Loucy (cell line): ENCODE results near the gene CNOT4.

Experiments
- H2AFZ ChIP-seq: fragments of 200-600 bp; sonication (generic); 2 replicates; pipeline ENCODE4 v1.6.0; 2016; ENCODE audit warnings: antibody characterized with exemption, mild to moderate bottlenecking, low read length, moderate library complexity
- H3F3A ChIP-seq: fragments of 200-600 bp; 2 replicates; pipeline ENCODE4 v1.6.0; 2016; ENCODE audit warnings: antibody characterized with exemption, low read depth, mild to moderate bottlenecking
- H3K27me3 ChIP-seq: fragments of 200-600 bp; sonication (generic); 2 replicates; pipeline ENCODE4 v1.6.1; 2014; ENCODE audit warnings: low read length, mild to moderate bottlenecking; ENCODE audit not compliant: insufficient read depth, poor library complexity, severe bottlenecking
- H3K36me3 ChIP-seq: fragments of 200-600 bp; sonication (generic); 2 replicates; pipeline ENCODE4 v1.6.1; 2016; ENCODE audit warnings: low read length; ENCODE audit not compliant: insufficient read depth
- H3K4me1 ChIP-seq: fragments of 200-600 bp; sonication (generic); 2 replicates; pipeline ENCODE4 v1.5.1; 2014; ENCODE audit warnings: low read length, mild to moderate bottlenecking; ENCODE audit not compliant: insufficient read depth, poor library complexity, severe bottlenecking
- H3K4me2 ChIP-seq: fragments of 200-600 bp; sonication (generic); 2 replicates; pipeline ENCODE4 v1.6.0; 2014; ENCODE audit warnings: antibody characterized with exemption, low read length, low read depth, mild to moderate bottlenecking; ENCODE audit not compliant: poor library complexity, severe bottlenecking
- H3K4me3 ChIP-seq: fragments of 200-600 bp; sonication (generic); 2 replicates; pipeline ENCODE4 v1.5.1; 2014; ENCODE audit warnings: low read length, mild to moderate bottlenecking, mixed read lengths; ENCODE audit not compliant: poor library complexity, severe bottlenecking
- H3K79me2 ChIP-seq: fragments of 200-600 bp; sonication (generic); 2 replicates; pipeline ENCODE4 v1.6.1; 2014; ENCODE audit warnings: low read length; ENCODE audit not compliant: insufficient read depth
- H3K9ac ChIP-seq: fragments of 200-600 bp; sonication (generic); 2 replicates; pipeline ENCODE4 v1.6.0; 2014; ENCODE audit warnings: mild to moderate bottlenecking, low read depth, low read length, moderate library complexity; ENCODE audit not compliant: poor library complexity, severe bottlenecking
- H3K9me2 ChIP-seq: fragments of 200-600 bp; sonication (generic); replicated peaks from 2 replicates; pipeline ENCODE4 v1.6.1; 2016; ENCODE audit warnings: low read depth, low read length, mixed read lengths
- H3K9me3 ChIP-seq: fragments of 200-600 bp; sonication (generic); 2 replicates; pipeline ENCODE4 v1.6.1; 2014; ENCODE audit warnings: mild to moderate bottlenecking, antibody characterized with exemption, low read length, low read depth; ENCODE audit not compliant: insufficient read depth
- H4K20me1 ChIP-seq: fragments of 200-600 bp; sonication (generic); 2 replicates; pipeline ENCODE4 v1.6.0; 2014; ENCODE audit warnings: antibody characterized with exemption, low read length, mild to moderate bottlenecking; ENCODE audit not compliant: insufficient read depth, poor library complexity, severe bottlenecking
- CTCF ChIP-seq: fragments of 200-600 bp; sonication (generic); conservative IDR thresholded peaks from 2 replicates; pipeline ENCODE4 v1.5.1; 2014; ENCODE audit warnings: mild to moderate bottlenecking, antibody characterized with exemption, low read length
- EZH2phosphoT487 ChIP-seq: fragments of 200-600 bp; IDR thresholded peaks from 2 replicates; pipeline ENCODE4 v1.6.1; 2018; ENCODE audit warnings: antibody characterized with exemption, mild to moderate bottlenecking, moderate library complexity, borderline replicate concordance

The CNOT4 gene

DNA sequence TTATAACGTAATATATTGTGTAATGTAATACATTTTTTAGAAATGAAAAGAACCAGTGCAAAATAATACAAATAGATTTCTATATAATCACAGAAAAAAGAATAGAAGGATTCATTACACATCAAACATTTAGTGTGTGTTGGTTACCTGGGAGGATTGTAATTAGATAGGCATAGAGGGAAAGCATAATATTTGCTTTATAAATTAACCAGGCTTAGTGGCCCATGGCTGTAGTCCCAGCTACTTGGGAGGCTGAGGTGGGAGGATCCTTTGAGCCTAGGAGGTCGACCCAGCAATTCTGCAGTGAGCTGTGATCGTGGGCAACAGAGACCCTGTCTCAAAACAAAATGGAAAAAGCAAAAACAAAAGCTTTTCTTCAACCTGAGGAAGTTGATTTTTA lies 5.0 kb upstream of the CNOT4 start:
- H3F3A ChIP-seq = no peaks in the 10 kb centered on the region
- no peaks in the 10 kb centered on the region for H3K79me2 ChIP-seq
- TF ChIP-seq CTCF (no peak), EZH2phosphoT487 (no peak)
- no peak overlapping the region for H3K4me3 ChIP-seq
- H3K9me2 ChIP-seq = no peaks in the 10 kb centered on the region
- no peaks in the 10 kb centered on the region for H4K20me1 ChIP-seq
- H3K4me1 ChIP-seq = no peaks in the 10 kb centered on the region
- no peak overlapping the region for H3K9ac ChIP-seq
- no peaks in the 10 kb centered on the region for H3K36me3 ChIP-seq
- no peaks in the 10 kb centered on the region for H3K27me3 ChIP-seq
- H3K9me3 ChIP-seq = no peaks in the 10 kb centered on the region
- no peak overlapping the region for H2AFZ ChIP-seq
- H3K4me2 ChIP-seq = no peak overlapping the region

DNA sequence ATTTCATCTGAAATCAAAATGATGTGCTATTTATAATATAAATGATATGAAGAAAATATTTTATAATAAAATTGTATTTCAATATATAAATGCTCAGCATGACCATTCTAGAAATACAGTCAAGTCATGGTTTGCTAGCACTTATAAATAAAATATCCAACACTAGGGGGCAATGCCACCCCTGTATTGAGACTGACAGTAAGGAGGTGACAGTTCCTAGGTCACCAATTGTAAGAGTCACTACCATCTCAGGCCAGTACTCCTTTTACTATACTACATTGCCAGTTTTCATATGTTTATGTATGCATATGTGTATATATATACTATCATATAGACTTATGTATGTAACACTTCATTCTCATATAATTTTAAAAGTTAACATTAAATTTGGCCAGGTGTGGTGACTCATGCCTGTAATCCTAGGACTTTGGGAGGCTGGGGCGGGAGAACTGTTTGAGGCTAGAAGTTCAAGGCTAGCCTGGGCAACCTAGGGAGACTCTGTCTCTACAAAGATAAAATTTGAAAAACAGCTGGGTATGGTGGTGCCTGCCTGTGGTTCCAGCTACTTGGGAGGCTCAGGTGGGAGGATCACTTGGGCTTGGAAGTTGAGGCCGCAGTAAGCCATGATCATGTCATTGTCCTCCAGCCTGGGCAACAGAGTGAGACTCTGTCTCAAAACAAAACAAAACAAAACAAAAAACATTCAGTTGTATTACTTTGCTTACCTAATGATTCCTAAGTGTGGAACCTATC lies 2.4 kb upstream of the CNOT4 start:
- Histone ChIP-seq H3K4me1 (peaks cover 14% of the 10 kb centered on the region), H3K9me2 (no peaks in the 10 kb centered on the region), H3K36me3 (no peaks in the 10 kb centered on the region), H2AFZ (no peak overlapping the region), H4K20me1 (peaks cover 24% of the 10 kb centered on the region), H3K79me2 (peaks cover 23% of the 10 kb centered on the region), H3K4me2 (no peak overlapping the region), H3K9me3 (no peaks in the 10 kb centered on the region), H3K27me3 (no peaks in the 10 kb centered on the region), H3F3A (no peaks in the 10 kb centered on the region), H3K9ac (no peak overlapping the region), H3K4me3 (no peak overlapping the region)
- TF ChIP-seq EZH2phosphoT487 (no peak), CTCF (peak; percentile 62)

GRCh38 chr7:135510592-135511183 lies 786 bp upstream of the CNOT4 start:
- peak overlapping the region; percentile 57 for H3K9ac ChIP-seq
- H3F3A ChIP-seq = no peaks in the 10 kb centered on the region
- TF ChIP-seq CTCF (no peak), EZH2phosphoT487 (no peak)
- no peaks in the 10 kb centered on the region for H3K9me2 ChIP-seq
- H2AFZ ChIP-seq = peak overlapping the region; percentile 99
- peaks cover 39% of the 10 kb centered on the region for H4K20me1 ChIP-seq
- H3K79me2 ChIP-seq = peaks cover 39% of the 10 kb centered on the region
- H3K36me3 ChIP-seq = no peaks in the 10 kb centered on the region
- H3K27me3 ChIP-seq = no peaks in the 10 kb centered on the region
- H3K4me3 ChIP-seq = peak overlapping the region; percentile 89
- H3K4me2 ChIP-seq = peak overlapping the region; percentile 88
- H3K4me1 ChIP-seq = peaks cover 27% of the 10 kb centered on the region
- H3K9me3 ChIP-seq = no peaks in the 10 kb centered on the region
